Keratinocyte (primary cell): Measurements from ENCODE around the gene CORO7. TPM values are rescaled to one million over a fixed set of nuclear protein-coding genes. Genes with fewer than 3 reads are reported as not detected.

Experiments
- DNase-seq: peaks from one replicate; pipeline ENCODE4 v3.0.0-alpha.2; 2011; ENCODE audit warnings: low read depth, missing footprints, low spot score
- FAIRE-seq: peaks from 2 replicates; lab custom pipeline; 2011; peaks lifted over from hg19 to GRCh38; lab: Jason Lieb, UNC
- H2AFZ ChIP-seq: 2 replicates; pipeline ENCODE4 v1.6.0; 2012; ENCODE audit warnings: low read length, control low read depth, inconsistent platforms; ENCODE audit not compliant: control insufficient read depth
- H3K27ac ChIP-seq: 2 replicates; pipeline ENCODE4 v1.5.1; 2011; ENCODE audit warnings: low read length; ENCODE audit not compliant: control insufficient read depth, insufficient read depth
- H3K27me3 ChIP-seq: 3 replicates; pipeline ENCODE4 v1.6.0; 2011; ENCODE audit warnings: low read length; ENCODE audit not compliant: control insufficient read depth, insufficient read depth; ENCODE audit errors: extremely low read depth
- H3K36me3 ChIP-seq, 2 experiments: 2 replicates in 1 of 2; 3 replicates in 1 of 2; pipeline ENCODE4 v1.5.1; 2011; ENCODE audit warnings: low read length in 2 of 2, mild to moderate bottlenecking in 1 of 2; ENCODE audit not compliant: control insufficient read depth in 2 of 2, insufficient read depth in 2 of 2; ENCODE audit errors: extremely low read depth in 1 of 2
- H3K4me1 ChIP-seq: 3 replicates; pipeline ENCODE4 v1.5.1; 2011; ENCODE audit warnings: low read length; ENCODE audit not compliant: control insufficient read depth, insufficient read depth; ENCODE audit errors: extremely low read depth
- H3K4me2 ChIP-seq: 3 replicates; pipeline ENCODE4 v1.6.0; 2011; ENCODE audit warnings: low read depth, low read length; ENCODE audit not compliant: control insufficient read depth, insufficient read depth; ENCODE audit errors: extremely low read depth
- H3K4me3 ChIP-seq, 3 experiments: fragments of 200-600 bp in 1 of 3; sonication (generic) in 1 of 3; 2 replicates in 2 of 3; 3 replicates in 1 of 3; pipeline ENCODE4 v1.5.1; 2011 to 2016; ENCODE audit warnings: low read length in 3 of 3, mild to moderate bottlenecking in 3 of 3, control low read depth in 2 of 3, inconsistent platforms in 1 of 3, low read depth in 1 of 3, mixed read lengths in 1 of 3, mixed run types in 1 of 3, moderate library complexity in 1 of 3; ENCODE audit not compliant: control insufficient read depth in 2 of 3, insufficient read depth in 2 of 3; ENCODE audit errors: extremely low read depth in 1 of 3
- H3K79me2 ChIP-seq: 2 replicates; pipeline ENCODE4 v1.6.0; 2012; ENCODE audit warnings: low read length; ENCODE audit not compliant: control insufficient read depth, insufficient read depth
- H3K9ac ChIP-seq: 3 replicates; pipeline ENCODE4 v1.6.0; 2011; ENCODE audit warnings: low read length; ENCODE audit not compliant: control insufficient read depth, insufficient read depth; ENCODE audit errors: extremely low read depth
- H3K9me1 ChIP-seq: 3 replicates; pipeline ENCODE4 v1.6.0; 2011; ENCODE audit warnings: low read length; ENCODE audit not compliant: control insufficient read depth, insufficient read depth; ENCODE audit errors: extremely low read depth
- H3K9me3 ChIP-seq: 2 replicates; pipeline ENCODE4 v1.5.1; 2012; ENCODE audit warnings: low read depth, low read length; ENCODE audit not compliant: control insufficient read depth
- H4K20me1 ChIP-seq: 3 replicates; pipeline ENCODE4 v1.6.0; 2011; ENCODE audit warnings: low read length; ENCODE audit not compliant: control insufficient read depth, insufficient read depth; ENCODE audit errors: extremely low read depth
- EZH2 ChIP-seq: IDR thresholded peaks from one replicate; pipeline ENCODE4 v1.6.1; 2012; ENCODE audit warnings: inconsistent platforms, mild to moderate bottlenecking, low read length, moderate library complexity
- dilution Hi-C: fragments of 300-500 bp; cut with MboI; formaldehyde crosslinking; loops from one replicate; pipeline ENCODE4 v1.7.0; 2020; ENCODE audit warnings: low sequenced_read_pairs; ENCODE audit not compliant: extremely low pct_ligation_motif_present
- polyA plus RNA-seq, 5 experiments: library from polyadenylated mRNA; depleted of rRNA in 3 of 5; stranded (reverse) in 3 of 5; stranded (forward) in 1 of 5; unstranded in 1 of 5; fragments of >200 nt; gene quantifications; 1 replicate in 1 of 5; 2 replicates in 3 of 5; 3 replicates in 1 of 5; pipeline versions ENCODE4 v1.2.1 to v1.2.3, GENCODE V29; 2011 to 2012; ENCODE audit warnings: missing spikeins in 2 of 5, low read depth in 1 of 5, low replicate concordance in 1 of 5
- TF ChIP-seq, protein P1 (sequence below), 3 experiments: IDR thresholded peaks in 1 of 3; conservative IDR thresholded peaks in 1 of 3; optimal IDR thresholded peaks in 1 of 3; 2 replicates in 2 of 3; 3 replicates in 1 of 3; pipeline versions ENCODE3 to v1.5.1; 2011; ENCODE audit warnings: low read length in 3 of 3, mild to moderate bottlenecking in 3 of 3, moderate library complexity in 2 of 3, control low read depth in 1 of 3, inconsistent platforms in 1 of 3; ENCODE audit not compliant: insufficient read depth in 2 of 3; ENCODE audit errors: extremely low read depth in 1 of 3

CORO7 gene
- polyA plus RNA-seq, 1 donor (not counting 4 experiments of a cell fraction or from before 2014, with no cell fraction given): 8.4 TPM

DNA sequence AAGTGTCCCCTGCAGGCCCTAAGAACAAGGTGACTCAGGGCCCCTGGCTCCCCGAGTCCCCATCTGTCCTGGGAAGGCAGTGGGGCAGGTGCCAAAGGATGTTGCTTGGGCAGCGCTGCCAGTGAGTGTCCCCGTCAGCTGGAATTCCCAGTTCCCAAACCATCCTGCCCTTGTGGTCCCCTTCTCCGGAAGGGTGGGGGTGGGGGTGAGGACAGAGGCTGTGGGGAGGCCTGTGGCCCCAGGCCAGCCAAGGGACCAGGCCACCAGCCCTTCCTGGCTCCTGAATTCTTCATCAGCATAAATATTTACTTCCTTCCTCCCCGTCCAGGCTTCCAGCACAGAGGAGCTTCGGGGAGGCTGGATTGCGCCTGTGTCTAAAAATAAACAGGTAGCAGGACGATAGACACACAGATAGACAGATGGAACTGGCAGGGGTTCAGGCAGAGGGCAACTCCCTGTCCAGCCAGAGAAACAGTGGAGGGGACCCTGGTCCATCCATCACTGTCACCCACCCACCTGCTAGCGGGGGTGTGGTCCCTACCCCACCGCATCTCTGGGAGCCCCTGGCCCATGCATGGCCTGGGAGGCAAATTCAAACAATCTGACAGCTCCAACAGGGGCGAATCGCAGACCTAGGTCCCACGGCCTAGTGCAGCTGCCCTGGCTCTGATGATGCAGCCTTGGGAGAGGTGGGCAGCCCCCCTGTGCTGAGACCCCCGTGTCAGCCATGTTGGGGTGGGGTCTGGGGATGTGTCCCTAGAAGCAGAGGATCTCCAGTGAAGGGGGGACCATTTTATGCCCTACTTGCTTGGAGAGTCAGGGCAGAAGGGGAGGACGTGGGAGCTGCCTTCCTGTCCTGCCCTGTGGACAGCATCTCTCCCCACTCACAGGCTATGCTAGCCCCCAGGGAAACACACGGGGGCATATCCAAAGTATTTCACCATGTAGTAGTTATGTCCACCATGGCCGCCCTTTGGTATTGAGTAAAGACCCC, 87.3 kb downstream of the CORO7 start:
- dilution Hi-C loops: no loop called here
- TF ChIP-seq, protein P1, sequence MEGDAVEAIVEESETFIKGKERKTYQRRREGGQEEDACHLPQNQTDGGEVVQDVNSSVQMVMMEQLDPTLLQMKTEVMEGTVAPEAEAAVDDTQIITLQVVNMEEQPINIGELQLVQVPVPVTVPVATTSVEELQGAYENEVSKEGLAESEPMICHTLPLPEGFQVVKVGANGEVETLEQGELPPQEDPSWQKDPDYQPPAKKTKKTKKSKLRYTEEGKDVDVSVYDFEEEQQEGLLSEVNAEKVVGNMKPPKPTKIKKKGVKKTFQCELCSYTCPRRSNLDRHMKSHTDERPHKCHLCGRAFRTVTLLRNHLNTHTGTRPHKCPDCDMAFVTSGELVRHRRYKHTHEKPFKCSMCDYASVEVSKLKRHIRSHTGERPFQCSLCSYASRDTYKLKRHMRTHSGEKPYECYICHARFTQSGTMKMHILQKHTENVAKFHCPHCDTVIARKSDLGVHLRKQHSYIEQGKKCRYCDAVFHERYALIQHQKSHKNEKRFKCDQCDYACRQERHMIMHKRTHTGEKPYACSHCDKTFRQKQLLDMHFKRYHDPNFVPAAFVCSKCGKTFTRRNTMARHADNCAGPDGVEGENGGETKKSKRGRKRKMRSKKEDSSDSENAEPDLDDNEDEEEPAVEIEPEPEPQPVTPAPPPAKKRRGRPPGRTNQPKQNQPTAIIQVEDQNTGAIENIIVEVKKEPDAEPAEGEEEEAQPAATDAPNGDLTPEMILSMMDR (optimal IDR thresholded peaks at IDR 0.05 in 1 of 3, IDR thresholded peaks at IDR 0.05 in 1 of 3, conservative IDR thresholded peaks at IDR 0.05 in 1 of 3; ENCODE audit: extremely low read depth in 1 of 3, insufficient read depth in 2 of 3, low read length in 3 of 3): no peak
- no peak for TF ChIP-seq EZH2
- no peak overlapping the region for H3K4me3 ChIP-seq
- H3K9me3 ChIP-seq: no peaks in the 10 kb centered on the region
- DNase-seq: no peak
- no peak for FAIRE-seq
- H3K9ac ChIP-seq: no peak overlapping the region
- peaks cover 5% of the 10 kb centered on the region for H3K4me1 ChIP-seq
- H3K79me2 ChIP-seq: peaks cover 35% of the 10 kb centered on the region
- no peaks in the 10 kb centered on the region for H3K9me1 ChIP-seq
- H4K20me1 ChIP-seq: peaks cover 8% of the 10 kb centered on the region
- no peak overlapping the region for H3K27ac ChIP-seq
- H3K27me3 ChIP-seq: no peaks in the 10 kb centered on the region
- peaks cover 0 to 7% of the 10 kb centered on the region in 2 experiments for H3K36me3 ChIP-seq
- H2AFZ ChIP-seq: no peak overlapping the region
- no peak overlapping the region for H3K4me2 ChIP-seq

DNA sequence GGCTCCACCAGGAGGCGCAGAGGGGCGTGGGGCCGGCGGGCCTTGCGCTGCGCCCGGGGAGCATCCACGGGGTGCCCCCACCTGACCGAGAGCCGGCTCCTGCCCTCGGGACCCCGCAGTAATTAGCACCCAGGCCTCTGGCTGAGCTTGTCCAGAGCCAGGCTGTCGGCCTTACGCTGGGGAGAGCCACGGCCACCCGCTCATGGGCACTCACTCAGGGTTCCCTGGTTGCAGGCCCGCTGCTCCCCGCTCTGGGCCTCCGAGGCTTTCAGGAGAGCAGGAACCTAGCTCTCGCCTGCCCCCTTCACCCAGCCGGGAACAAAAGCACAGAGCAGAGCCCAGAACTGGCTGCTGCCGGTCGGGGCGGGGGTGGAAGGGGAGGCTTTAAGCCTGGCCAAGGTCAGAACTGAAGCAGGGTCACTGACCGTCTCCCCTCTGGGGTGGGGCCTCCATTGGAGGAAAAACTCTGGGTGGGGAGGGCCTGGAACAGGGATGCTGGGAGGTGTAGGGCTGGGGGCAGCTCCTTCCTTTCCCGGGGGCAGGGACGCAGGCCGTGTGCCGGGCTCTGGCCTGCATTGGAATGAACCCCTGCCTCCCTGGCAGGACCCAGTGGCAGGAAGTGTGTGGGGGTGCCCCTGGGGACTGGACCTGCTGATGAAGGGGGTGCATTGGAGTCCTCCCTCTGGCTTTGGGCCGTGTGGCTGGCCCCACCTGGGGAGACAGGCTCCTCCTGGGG, 88.2 kb downstream of the CORO7 start:
- Histone ChIP-seq H3K27ac (no peak overlapping the region), H3K79me2 (peaks cover 43% of the 10 kb centered on the region), H3K9ac (peak overlapping the region; percentile 52), H4K20me1 (peaks cover 8% of the 10 kb centered on the region), H3K4me1 (peaks cover 13% of the 10 kb centered on the region), H3K9me1 (no peaks in the 10 kb centered on the region), H3K36me3 (peaks cover 0 to 7% of the 10 kb centered on the region in 2 experiments), H3K27me3 (no peaks in the 10 kb centered on the region), H2AFZ (no peak overlapping the region), H3K9me3 (no peaks in the 10 kb centered on the region), H3K4me2 (peak overlapping the region; percentile 77), H3K4me3 (peak overlapping the region; percentile 35 to 51 (median 36))
- TF ChIP-seq, protein P1 (optimal IDR thresholded peaks at IDR 0.05 in 1 of 3, IDR thresholded peaks at IDR 0.05 in 1 of 3, conservative IDR thresholded peaks at IDR 0.05 in 1 of 3; ENCODE audit: extremely low read depth in 1 of 3, insufficient read depth in 2 of 3, low read length in 3 of 3): peak; percentile 38 to 73 (median 61)
- no peak for TF ChIP-seq EZH2
- FAIRE-seq (peak; percentile 36), DNase-seq (no peak)
- dilution Hi-C loops: no loop called here
